SK-N-SH treated with all-trans-retinoic acid at 6 μM for 48 hours (cell line): Measurements from ENCODE around the gene LMAN1L.

ENCODE experiments used
- ARNTL ChIP-seq: fragments of 450-650 bp; formaldehyde crosslinking; IDR thresholded peaks from 2 replicates; pipeline ENCODE4 v1.5.0; 2020; ENCODE audit warnings: low read depth, mild to moderate bottlenecking, moderate library complexity, borderline replicate concordance
- BACH2 ChIP-seq: fragments of 250-450 bp; sonication (Bioruptor Pico); IDR thresholded peaks from 2 replicates; pipeline ENCODE4 v1.9.0; 2021; ENCODE audit warnings: mild to moderate bottlenecking, borderline replicate concordance
- ISL1 ChIP-seq: fragments of 250-450 bp; sonication (Bioruptor Pico); IDR thresholded peaks from 2 replicates; pipeline ENCODE4 v2.1.2; 2022; ENCODE audit warnings: mild to moderate bottlenecking, moderate library complexity
- ZFP30 ChIP-seq: fragments of 450-650 bp; formaldehyde crosslinking; IDR thresholded peaks from 2 replicates; pipeline ENCODE4 v1.5.0; 2022; ENCODE audit warnings: mild to moderate bottlenecking, moderate library complexity
- ZNF70 ChIP-seq: fragments of 450-650 bp; formaldehyde crosslinking; IDR thresholded peaks from 2 replicates; pipeline ENCODE4 v1.5.0; 2020; ENCODE audit warnings: mild to moderate bottlenecking, moderate library complexity
- TF ChIP-seq, protein P1 (sequence below): fragments of 250-450 bp; sonication (Bioruptor Pico); IDR thresholded peaks from 2 replicates; pipeline ENCODE4 v1.5.0; 2020; ENCODE audit warnings: mild to moderate bottlenecking, moderate library complexity
- TF ChIP-seq, protein P2 (sequence below): fragments of 250-450 bp; sonication (Bioruptor Pico); IDR thresholded peaks from 2 replicates; pipeline ENCODE4 v1.5.1; 2020; ENCODE audit warnings: low read depth, mild to moderate bottlenecking, moderate library complexity
- TF ChIP-seq, protein P3 (sequence below): fragments of 250-450 bp; sonication (Bioruptor Pico); IDR thresholded peaks from 2 replicates; pipeline ENCODE4 v1.8.0; 2020; ENCODE audit warnings: mild to moderate bottlenecking, moderate library complexity, borderline replicate concordance

- TF ChIP-seq, protein P1, sequence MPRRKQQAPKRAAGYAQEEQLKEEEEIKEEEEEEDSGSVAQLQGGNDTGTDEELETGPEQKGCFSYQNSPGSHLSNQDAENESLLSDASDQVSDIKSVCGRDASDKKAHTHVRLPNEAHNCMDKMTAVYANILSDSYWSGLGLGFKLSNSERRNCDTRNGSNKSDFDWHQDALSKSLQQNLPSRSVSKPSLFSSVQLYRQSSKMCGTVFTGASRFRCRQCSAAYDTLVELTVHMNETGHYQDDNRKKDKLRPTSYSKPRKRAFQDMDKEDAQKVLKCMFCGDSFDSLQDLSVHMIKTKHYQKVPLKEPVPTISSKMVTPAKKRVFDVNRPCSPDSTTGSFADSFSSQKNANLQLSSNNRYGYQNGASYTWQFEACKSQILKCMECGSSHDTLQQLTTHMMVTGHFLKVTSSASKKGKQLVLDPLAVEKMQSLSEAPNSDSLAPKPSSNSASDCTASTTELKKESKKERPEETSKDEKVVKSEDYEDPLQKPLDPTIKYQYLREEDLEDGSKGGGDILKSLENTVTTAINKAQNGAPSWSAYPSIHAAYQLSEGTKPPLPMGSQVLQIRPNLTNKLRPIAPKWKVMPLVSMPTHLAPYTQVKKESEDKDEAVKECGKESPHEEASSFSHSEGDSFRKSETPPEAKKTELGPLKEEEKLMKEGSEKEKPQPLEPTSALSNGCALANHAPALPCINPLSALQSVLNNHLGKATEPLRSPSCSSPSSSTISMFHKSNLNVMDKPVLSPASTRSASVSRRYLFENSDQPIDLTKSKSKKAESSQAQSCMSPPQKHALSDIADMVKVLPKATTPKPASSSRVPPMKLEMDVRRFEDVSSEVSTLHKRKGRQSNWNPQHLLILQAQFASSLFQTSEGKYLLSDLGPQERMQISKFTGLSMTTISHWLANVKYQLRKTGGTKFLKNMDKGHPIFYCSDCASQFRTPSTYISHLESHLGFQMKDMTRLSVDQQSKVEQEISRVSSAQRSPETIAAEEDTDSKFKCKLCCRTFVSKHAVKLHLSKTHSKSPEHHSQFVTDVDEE (CRISPR knock-in tag) = no peak
- TF ChIP-seq, protein P2, sequence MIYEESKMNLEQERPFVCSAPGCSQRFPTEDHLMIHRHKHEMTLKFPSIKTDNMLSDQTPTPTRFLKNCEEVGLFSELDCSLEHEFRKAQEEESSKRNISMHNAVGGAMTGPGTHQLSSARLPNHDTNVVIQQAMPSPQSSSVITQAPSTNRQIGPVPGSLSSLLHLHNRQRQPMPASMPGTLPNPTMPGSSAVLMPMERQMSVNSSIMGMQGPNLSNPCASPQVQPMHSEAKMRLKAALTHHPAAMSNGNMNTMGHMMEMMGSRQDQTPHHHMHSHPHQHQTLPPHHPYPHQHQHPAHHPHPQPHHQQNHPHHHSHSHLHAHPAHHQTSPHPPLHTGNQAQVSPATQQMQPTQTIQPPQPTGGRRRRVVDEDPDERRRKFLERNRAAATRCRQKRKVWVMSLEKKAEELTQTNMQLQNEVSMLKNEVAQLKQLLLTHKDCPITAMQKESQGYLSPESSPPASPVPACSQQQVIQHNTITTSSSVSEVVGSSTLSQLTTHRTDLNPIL = no peak
- TF ChIP-seq ZFP30 (no peak), ISL1 (CRISPR knock-in tag) (no peak), ZNF70 (CRISPR knock-in tag) (no peak), ARNTL (no peak), BACH2 (CRISPR knock-in tag) (no peak)
- TF ChIP-seq, protein P3, sequence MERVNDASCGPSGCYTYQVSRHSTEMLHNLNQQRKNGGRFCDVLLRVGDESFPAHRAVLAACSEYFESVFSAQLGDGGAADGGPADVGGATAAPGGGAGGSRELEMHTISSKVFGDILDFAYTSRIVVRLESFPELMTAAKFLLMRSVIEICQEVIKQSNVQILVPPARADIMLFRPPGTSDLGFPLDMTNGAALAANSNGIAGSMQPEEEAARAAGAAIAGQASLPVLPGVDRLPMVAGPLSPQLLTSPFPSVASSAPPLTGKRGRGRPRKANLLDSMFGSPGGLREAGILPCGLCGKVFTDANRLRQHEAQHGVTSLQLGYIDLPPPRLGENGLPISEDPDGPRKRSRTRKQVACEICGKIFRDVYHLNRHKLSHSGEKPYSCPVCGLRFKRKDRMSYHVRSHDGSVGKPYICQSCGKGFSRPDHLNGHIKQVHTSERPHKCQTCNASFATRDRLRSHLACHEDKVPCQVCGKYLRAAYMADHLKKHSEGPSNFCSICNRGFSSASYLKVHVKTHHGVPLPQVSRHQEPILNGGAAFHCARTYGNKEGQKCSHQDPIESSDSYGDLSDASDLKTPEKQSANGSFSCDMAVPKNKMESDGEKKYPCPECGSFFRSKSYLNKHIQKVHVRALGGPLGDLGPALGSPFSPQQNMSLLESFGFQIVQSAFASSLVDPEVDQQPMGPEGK (CRISPR knock-in tag) = no peak
Measured at GRCh38 chr15:74825866-74826265, 13.2 kb downstream of the LMAN1L start.
